ENCODE data around the gene STX1A.
"Not testable (repeated sequence)": the region's sequence is repeated elsewhere in the genome, so short reads cannot be mapped to it uniquely, and the experiment has no call there.

STX1A gene

DNA sequence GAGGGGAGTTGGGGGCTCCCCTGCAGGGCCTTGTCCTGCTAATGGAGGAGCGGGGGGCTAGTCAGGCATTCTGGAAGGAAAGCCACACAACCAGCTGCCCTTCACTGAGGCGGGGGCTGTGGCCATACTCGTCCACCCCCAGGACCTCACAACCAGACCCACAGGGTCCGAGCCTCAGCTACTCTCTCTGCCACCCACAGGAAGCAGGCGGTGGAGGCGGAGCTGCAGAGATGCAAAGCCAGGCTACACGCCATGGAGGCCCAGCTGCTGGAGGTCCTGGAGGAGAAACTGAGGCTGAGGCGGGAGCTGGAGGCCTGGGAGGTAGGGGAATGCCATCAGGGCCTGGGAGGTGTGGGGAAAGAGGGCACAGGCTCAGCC is 16.0 kb upstream of the STX1A start:
- no peak for DNase-seq

GRCh38 chr7:73734619-73735527 is 15.4 kb upstream of the STX1A start:
- peak; percentile 82 to 95 (median 88) for DNase-seq

DNA sequence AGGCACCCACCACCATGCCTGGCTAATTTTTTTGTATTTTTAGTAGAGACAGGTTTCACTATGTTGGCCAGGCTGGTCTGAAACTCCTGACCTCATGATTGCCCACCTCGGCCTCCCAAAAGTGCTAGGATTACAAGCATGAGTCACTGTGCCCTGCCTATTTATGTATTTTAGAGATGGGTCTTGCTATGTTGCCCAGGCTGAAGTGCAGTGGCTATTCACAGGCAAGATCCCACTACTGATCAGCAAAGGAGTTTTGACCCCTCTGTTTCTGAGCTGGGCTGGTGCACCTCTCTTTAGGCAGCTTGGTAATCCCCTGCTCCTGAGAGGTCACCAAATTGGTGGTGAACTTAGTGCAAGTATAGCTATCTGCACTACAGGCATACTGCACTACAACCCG is 12.9 kb upstream of the STX1A start:
- DNase-seq = no peak

DNA sequence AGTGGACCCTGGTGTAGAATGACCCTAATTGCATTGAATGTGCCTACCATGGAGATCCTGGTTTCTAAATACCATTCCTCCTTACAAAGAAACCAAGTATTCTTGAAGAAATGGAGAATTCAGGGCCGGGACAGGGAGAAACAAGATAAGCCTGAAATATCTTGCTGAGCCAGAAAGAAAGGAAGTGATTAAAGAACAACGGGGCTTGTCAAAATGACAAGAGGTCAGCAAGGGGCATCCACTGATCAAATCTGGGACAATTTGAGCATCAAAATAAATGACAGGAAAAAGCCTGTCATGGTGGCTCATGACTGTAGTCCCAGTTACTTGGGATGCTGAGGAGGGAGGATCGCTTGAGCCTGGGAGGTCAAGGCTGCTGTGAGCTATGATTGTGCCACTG is 11.0 kb upstream of the STX1A start:
- no peak for DNase-seq

GRCh38 chr7:73728551-73728950 is 9.1 kb upstream of the STX1A start:
- no peak for DNase-seq

- peak; percentile 19 to 52 (median 30) for DNase-seq
These were observed 8.5 kb upstream of the STX1A start for GRCh38 chr7:73727952-73728351.

GRCh38 chr7:73726083-73726466 is 6.6 kb upstream of the STX1A start:
- no peak for DNase-seq

- DNase-seq = no peak
These were observed 4.3 kb upstream of the STX1A start for GRCh38 chr7:73723813-73724212.

DNA sequence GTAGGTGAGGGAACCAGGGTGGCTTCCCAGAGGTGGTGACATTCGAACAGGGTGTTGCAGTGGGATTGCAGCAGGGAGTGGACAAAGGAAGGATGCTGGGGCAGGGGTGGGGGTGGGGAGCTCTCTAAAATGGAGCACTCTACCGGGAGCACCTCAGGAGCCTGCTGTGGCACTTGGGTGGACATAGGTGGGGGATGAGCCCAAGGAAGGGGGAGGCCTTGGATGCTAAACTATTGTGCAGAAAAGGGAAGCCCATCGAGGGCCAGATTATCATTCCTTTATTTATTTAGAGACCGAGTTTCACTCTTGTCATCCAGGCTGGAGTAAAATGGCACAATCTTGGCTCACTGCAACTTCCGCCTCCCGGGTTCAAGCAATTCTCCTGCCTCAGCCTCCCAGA is 3.3 kb upstream of the STX1A start:
- DNase-seq = no peak

- DNase-seq = not testable (repeated sequence)
These were observed 2.7 kb upstream of the STX1A start for GRCh38 chr7:73722182-73722581.

DNA sequence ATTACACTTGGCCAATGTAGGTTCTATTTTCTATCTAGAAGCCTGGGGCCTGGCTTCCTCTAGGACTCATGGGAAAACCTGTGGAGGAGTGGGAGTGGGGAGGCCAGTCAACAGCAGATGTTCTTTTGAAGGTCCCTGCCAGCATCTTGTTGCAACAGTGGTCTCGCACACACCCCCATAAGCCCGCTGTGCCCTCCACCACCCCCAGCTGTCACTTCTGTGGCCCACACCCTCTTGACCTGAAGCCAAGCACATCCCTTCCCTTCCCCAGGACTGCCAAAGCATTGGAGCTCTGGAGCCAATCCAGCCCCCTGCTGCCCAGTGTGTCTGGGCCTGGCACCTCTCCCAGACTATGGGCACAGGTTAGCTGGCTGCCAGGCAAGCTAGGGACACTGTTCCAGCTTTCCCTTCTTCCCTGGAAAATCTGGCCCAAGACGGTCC is 1.9 kb upstream of the STX1A start:
- DNase-seq = no peak

- not testable (repeated sequence) for DNase-seq
These were observed 974 bp upstream of the STX1A start for GRCh38 chr7:73720443-73720842.

DNA sequence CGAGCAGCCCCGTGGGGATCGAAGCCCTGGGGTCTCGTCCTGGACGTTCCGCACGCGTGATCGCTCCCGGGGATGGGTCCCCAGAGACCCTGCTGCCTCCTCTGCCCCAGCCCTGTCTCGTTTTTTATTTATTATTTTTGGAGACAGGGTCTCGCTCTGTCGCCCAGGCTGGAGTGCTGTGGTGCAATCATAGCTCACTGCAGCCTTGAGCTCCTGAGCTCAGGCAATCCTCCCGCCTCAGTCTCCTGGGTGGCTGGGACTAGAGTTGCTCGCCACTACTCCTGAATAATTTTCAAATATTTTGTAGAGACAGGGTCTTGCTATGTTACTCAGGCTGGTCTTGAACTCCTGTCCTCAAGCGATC is 319 bp upstream of the STX1A start:
- no peak for DNase-seq

- DNase-seq = no peak
These were observed 1.0 kb downstream of the STX1A start for GRCh38 chr7:73718438-73718881.

- DNase-seq = peak; percentile 88 to 92 (median 89)
These were observed 1.5 kb downstream of the STX1A start for GRCh38 chr7:73717991-73718405.

GRCh38 chr7:73717025-73717807 is 2.3 kb downstream of the STX1A start:
- DNase-seq = peak in 1 of 3 donors; percentile 12

DNA sequence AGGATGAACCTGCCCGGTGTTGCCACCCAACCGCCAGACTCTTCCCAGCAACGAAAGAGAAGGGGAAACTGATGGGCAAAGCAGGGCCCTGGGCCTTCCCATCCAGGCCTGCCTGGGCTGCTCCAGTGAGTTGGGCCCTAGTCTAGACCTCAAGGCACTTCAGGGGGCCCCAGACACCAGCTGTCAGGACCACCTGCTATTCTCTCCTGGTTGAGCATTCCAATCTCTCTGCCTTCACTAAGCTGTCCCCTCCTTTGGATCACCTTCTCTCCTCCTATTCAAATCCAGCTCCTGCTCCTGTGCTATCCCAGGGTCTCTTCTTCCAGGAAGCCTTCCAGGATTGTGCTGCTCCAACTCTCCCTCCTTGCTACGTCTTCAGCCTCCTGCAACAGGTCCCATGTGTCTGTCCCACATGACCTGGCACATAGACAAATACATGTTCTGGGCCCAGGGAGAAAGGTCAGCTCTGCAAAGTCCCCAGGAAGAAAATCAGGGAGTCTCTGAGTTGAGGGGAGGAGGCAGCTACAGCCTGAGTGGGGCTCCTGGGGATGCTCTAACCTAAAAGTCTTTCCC is 3.1 kb downstream of the STX1A start:
- DNase-seq = no peak

DNA sequence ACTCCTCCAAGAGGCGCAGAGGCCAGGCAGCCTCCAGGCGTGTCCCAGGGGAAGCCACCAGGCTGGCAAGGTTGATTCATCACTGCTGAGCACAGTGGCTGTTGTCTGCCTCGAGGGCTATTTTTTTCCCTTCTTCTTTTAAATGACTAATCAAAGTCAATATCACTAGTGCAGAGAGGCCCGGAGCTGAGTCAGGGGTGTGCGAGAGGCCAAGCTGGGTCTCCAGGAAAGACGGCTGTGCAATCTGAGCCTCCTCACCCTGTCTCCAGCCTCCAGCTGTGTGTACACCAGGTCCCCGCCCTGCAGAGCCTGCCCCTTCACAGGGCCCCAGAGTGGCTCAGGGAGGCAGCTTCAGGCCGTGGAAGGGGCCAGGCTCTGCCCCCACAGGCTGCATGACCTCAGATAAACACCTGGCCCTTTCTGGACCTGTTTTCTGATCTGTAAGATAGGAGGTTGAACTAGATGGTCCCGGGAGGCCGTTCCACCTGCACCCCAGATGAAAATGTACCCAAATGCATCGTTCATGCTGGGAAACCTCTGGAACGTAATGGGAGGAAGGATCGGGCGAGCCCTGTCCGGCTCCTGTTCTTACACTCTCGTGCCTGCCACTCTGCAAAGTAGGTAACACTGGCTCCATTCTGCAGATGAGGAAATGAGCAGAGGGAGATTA is 3.7 kb downstream of the STX1A start:
- peak; percentile 83 to 92 (median 87) for DNase-seq

- DNase-seq = not testable (repeated sequence)
These were observed 6.2 kb downstream of the STX1A start for GRCh38 chr7:73713319-73713718.

- DNase-seq = no peak
These were observed 6.7 kb downstream of the STX1A start for GRCh38 chr7:73712773-73713172.

- DNase-seq = no peak
These were observed 10.4 kb downstream of the STX1A start for GRCh38 chr7:73708961-73709549.

DNA sequence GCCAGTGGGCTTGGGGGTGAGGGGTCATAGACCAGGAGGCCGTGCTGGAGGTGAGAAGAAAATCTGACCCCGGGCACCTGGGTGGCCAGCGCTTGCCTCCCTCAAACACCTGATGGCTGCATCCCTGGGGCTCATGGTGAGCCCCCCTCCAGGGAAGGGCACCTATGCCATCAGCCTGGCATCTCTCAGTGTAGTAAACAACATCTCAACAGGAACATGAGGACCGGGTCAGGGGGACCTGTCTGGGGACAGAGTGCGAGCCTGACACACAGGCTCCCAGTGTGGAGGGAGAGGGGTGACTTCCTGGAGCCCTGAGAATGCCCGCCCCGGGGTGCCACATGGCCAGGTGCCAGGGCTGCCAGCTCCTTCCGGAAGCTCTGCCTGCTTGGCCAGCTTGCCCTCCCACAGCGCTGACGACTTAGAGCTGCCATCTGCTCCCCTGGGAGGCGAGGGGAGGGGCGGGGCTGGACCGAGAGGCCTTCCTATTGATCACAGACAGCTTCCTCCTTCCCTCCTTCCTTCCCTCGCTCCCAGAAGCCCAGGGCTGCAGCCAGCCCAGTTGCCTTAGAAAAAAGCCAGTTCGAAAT is 12.3 kb downstream of the STX1A start:
- DNase-seq = peak in 1 of 3 donors; percentile 52
